ENCODE results near the gene PRUNE2. TPM values are rescaled to one million over a fixed set of nuclear protein-coding genes. Genes with fewer than 3 reads are reported as not detected.

PRUNE2 gene
- total and polyA plus RNA-seq, 5 donors, result 11.7 to 49.1 (median 41.5) TPM

- ATAC-seq (no peak), DNase-seq (no peak)
- Histone ChIP-seq H3K9me3 (ENCODE audit: control insufficient read depth, low read length) (no peaks in the 10 kb centered on the region), H3K4me1 (ENCODE audit: control insufficient read depth, insufficient read depth, low read length) (no peaks in the 10 kb centered on the region), H3K4me3 (ENCODE audit: low read length) (no peak overlapping the region), H3K27ac (ENCODE audit: low read length) (no peak overlapping the region), H3K27me3 (ENCODE audit: control insufficient read depth, insufficient read depth) (no peaks in the 10 kb centered on the region)
- 54% methylated on average over 3 of the region's 3 CpGs for WGBS
- intact Hi-C loops (cut with DNase I), result no loop called here
These were observed 173.5 kb downstream of the PRUNE2 start for GRCh38 chr9:76732341-76732958.

- WGBS, result 87% methylated on average over 6 of the region's 6 CpGs
- no peaks in the 10 kb centered on the region for H3K9me3 ChIP-seq (ENCODE audit: control insufficient read depth, low read length)
- H3K27me3 ChIP-seq (ENCODE audit: control insufficient read depth, insufficient read depth), result no peaks in the 10 kb centered on the region
- H3K4me1 ChIP-seq (ENCODE audit: control insufficient read depth, insufficient read depth, low read length), result no peaks in the 10 kb centered on the region
- DNase-seq (no peak), ATAC-seq (no peak)
- no peak overlapping the region for H3K27ac ChIP-seq (ENCODE audit: low read length)
- intact Hi-C loops (cut with DNase I), result no loop called here
- no peak overlapping the region for H3K4me3 ChIP-seq (ENCODE audit: low read length)
These were observed 175.1 kb downstream of the PRUNE2 start for GRCh38 chr9:76730801-76731200.

- ATAC-seq, result no peak
- intact Hi-C loops (cut with DNase I), result no loop called here
- 94% methylated on average over 8 of the region's 8 CpGs for WGBS
These were observed 175.8 kb downstream of the PRUNE2 start for GRCh38 chr9:76729980-76730737.

GRCh38 chr9:76729116-76729515 is 176.8 kb downstream of the PRUNE2 start:
- Histone ChIP-seq H3K4me1 (ENCODE audit: control insufficient read depth, insufficient read depth, low read length) (no peaks in the 10 kb centered on the region), H3K4me3 (ENCODE audit: low read length) (no peak overlapping the region), H3K27me3 (ENCODE audit: control insufficient read depth, insufficient read depth) (no peaks in the 10 kb centered on the region), H3K27ac (ENCODE audit: low read length) (no peak overlapping the region), H3K9me3 (ENCODE audit: control insufficient read depth, low read length) (no peaks in the 10 kb centered on the region)
- DNase-seq, result no peak
- WGBS, result 89% methylated on average over 3 of the region's 3 CpGs
- ATAC-seq, result no peak
- intact Hi-C loops (cut with DNase I), result no loop called here

More at GRCh38 chr9:76729980-76730737, 175.8 kb downstream of the PRUNE2 start:
- Histone ChIP-seq H3K4me3 (ENCODE audit: low read length) (no peak overlapping the region), H3K9me3 (ENCODE audit: control insufficient read depth, low read length) (no peaks in the 10 kb centered on the region), H3K4me1 (ENCODE audit: control insufficient read depth, insufficient read depth, low read length) (no peaks in the 10 kb centered on the region), H3K27me3 (ENCODE audit: control insufficient read depth, insufficient read depth) (no peaks in the 10 kb centered on the region), H3K27ac (ENCODE audit: low read length) (no peak overlapping the region)
- DNase-seq, result no peak

- Histone ChIP-seq H3K27ac (ENCODE audit: low read length) (no peak overlapping the region), H3K27me3 (ENCODE audit: control insufficient read depth, insufficient read depth) (no peaks in the 10 kb centered on the region), H3K4me3 (ENCODE audit: low read length) (no peak overlapping the region), H3K9me3 (ENCODE audit: control insufficient read depth, low read length) (no peaks in the 10 kb centered on the region), H3K4me1 (ENCODE audit: control insufficient read depth, insufficient read depth, low read length) (no peaks in the 10 kb centered on the region)
- DNase-seq, result no peak
- no peak for ATAC-seq
- intact Hi-C loops (cut with DNase I), result no loop called here
- WGBS, result 70% methylated on average over 6 of the region's 6 CpGs
These were observed 180.0 kb downstream of the PRUNE2 start for GRCh38 chr9:76725885-76726284.

- Histone ChIP-seq H3K27ac (ENCODE audit: low read length) (no peak overlapping the region), H3K4me1 (ENCODE audit: control insufficient read depth, insufficient read depth, low read length) (no peaks in the 10 kb centered on the region), H3K27me3 (ENCODE audit: control insufficient read depth, insufficient read depth) (no peaks in the 10 kb centered on the region), H3K4me3 (ENCODE audit: low read length) (no peak overlapping the region), H3K9me3 (ENCODE audit: control insufficient read depth, low read length) (no peaks in the 10 kb centered on the region)
- WGBS, result 39% methylated on average over 4 of the region's 4 CpGs
- DNase-seq (no peak), ATAC-seq (no peak)
- intact Hi-C loops (cut with DNase I), result no loop called here
These were observed 180.8 kb downstream of the PRUNE2 start for GRCh38 chr9:76725011-76725546.

GRCh38 chr9:76720245-76720644 is 185.7 kb downstream of the PRUNE2 start:
- H3K27me3 ChIP-seq (ENCODE audit: control insufficient read depth, insufficient read depth), result no peaks in the 10 kb centered on the region
- WGBS, result 63% methylated on average over 3 of the region's 3 CpGs

GRCh38 chr9:76718166-76718565 is 187.7 kb downstream of the PRUNE2 start:
- Histone ChIP-seq H3K9me3 (ENCODE audit: control insufficient read depth, low read length) (no peaks in the 10 kb centered on the region), H3K27ac (ENCODE audit: low read length) (no peak overlapping the region), H3K4me1 (ENCODE audit: control insufficient read depth, insufficient read depth, low read length) (no peaks in the 10 kb centered on the region), H3K27me3 (ENCODE audit: control insufficient read depth, insufficient read depth) (no peaks in the 10 kb centered on the region), H3K4me3 (ENCODE audit: low read length) (no peak overlapping the region)
- ATAC-seq (no peak), DNase-seq (no peak)
- 63% methylated on average over 4 of the region's 4 CpGs for WGBS
- intact Hi-C loops (cut with DNase I), result no loop called here

More at GRCh38 chr9:76720245-76720644, 185.7 kb downstream of the PRUNE2 start:
- Histone ChIP-seq H3K4me1 (ENCODE audit: control insufficient read depth, insufficient read depth, low read length) (no peaks in the 10 kb centered on the region), H3K4me3 (ENCODE audit: low read length) (no peak overlapping the region), H3K9me3 (ENCODE audit: control insufficient read depth, low read length) (no peaks in the 10 kb centered on the region), H3K27ac (ENCODE audit: low read length) (no peak overlapping the region)
- ATAC-seq (no peak), DNase-seq (no peak)
- intact Hi-C loops (cut with DNase I), result no loop called here

GRCh38 chr9:76717613-76718012 is 188.3 kb downstream of the PRUNE2 start:
- H3K27ac ChIP-seq (ENCODE audit: low read length), result no peak overlapping the region
- WGBS, result 46% methylated on average over 5 of the region's 5 CpGs

GRCh38 chr9:76717176-76717575 is 188.7 kb downstream of the PRUNE2 start:
- intact Hi-C loops (cut with DNase I), result no loop called here
- no peaks in the 10 kb centered on the region for H3K9me3 ChIP-seq (ENCODE audit: control insufficient read depth, low read length)
- 79% methylated on average over 5 of the region's 5 CpGs for WGBS
- no peaks in the 10 kb centered on the region for H3K4me1 ChIP-seq (ENCODE audit: control insufficient read depth, insufficient read depth, low read length)
- DNase-seq, result no peak
- H3K27ac ChIP-seq (ENCODE audit: low read length), result no peak overlapping the region
- ATAC-seq, result no peak
- H3K27me3 ChIP-seq (ENCODE audit: control insufficient read depth, insufficient read depth), result no peaks in the 10 kb centered on the region
- no peak overlapping the region for H3K4me3 ChIP-seq (ENCODE audit: low read length)

More at GRCh38 chr9:76717613-76718012, 188.3 kb downstream of the PRUNE2 start:
- Histone ChIP-seq H3K4me3 (ENCODE audit: low read length) (no peak overlapping the region), H3K27me3 (ENCODE audit: control insufficient read depth, insufficient read depth) (no peaks in the 10 kb centered on the region), H3K9me3 (ENCODE audit: control insufficient read depth, low read length) (no peaks in the 10 kb centered on the region), H3K4me1 (ENCODE audit: control insufficient read depth, insufficient read depth, low read length) (no peaks in the 10 kb centered on the region)
- peak; percentile 40 to 47 for ATAC-seq
- no peak for DNase-seq
- intact Hi-C loops (cut with DNase I), result no loop called here

GRCh38 chr9:76716085-76716672 is 189.7 kb downstream of the PRUNE2 start:
- Histone ChIP-seq H3K9me3 (ENCODE audit: control insufficient read depth, low read length) (no peaks in the 10 kb centered on the region), H3K4me1 (ENCODE audit: control insufficient read depth, insufficient read depth, low read length) (no peaks in the 10 kb centered on the region), H3K27me3 (ENCODE audit: control insufficient read depth, insufficient read depth) (no peaks in the 10 kb centered on the region), H3K4me3 (ENCODE audit: low read length) (no peak overlapping the region), H3K27ac (ENCODE audit: low read length) (no peak overlapping the region)
- DNase-seq (no peak), ATAC-seq (no peak)
- 80% methylated on average over 7 of the region's 7 CpGs for WGBS
- intact Hi-C loops (cut with DNase I), result no loop called here
